ENCODE measurements around the gene RNF183. TPM values are rescaled to one million over a fixed set of nuclear protein-coding genes. Genes with fewer than 3 reads are reported as not detected.
"Not testable (repeated sequence)": the region's sequence is repeated elsewhere in the genome, so short reads cannot be mapped to it uniquely, and the experiment has no call there.

Gene RNF183
- total and polyA plus RNA-seq, 7 donors: 2.3 TPM; not detected in 6

GRCh38 chr9:113298924-113299770 lies 4.0 kb downstream of the RNF183 start:
- 85 to 90% methylated on average over 15 of the region's 15 CpGs for WGBS, 2 donors
- Histone ChIP-seq H3K4me3 (no peak overlapping the region), H3K9me3 (no peaks in the 10 kb centered on the region), H3K4me1 (no peaks in the 10 kb centered on the region), H3K27me3 (no peaks in the 10 kb centered on the region), H3K36me3 (peaks cover 0 to 1% (median 0%) of the 10 kb centered on the region in 4 donors), H3K27ac (no peak overlapping the region)
- no peak for TF ChIP-seq POLR2A (IDR thresholded peaks at IDR 0.05)
- no peak for TF ChIP-seq CTCF (IDR thresholded peaks at IDR 0.05)
- no peak for TF ChIP-seq EP300 (IDR thresholded peaks at IDR 0.05)
- no peak for TF ChIP-seq POLR2AphosphoS5 (IDR thresholded peaks at IDR 0.05)
- DNase-seq: no peak
- intact Hi-C loops (cut with DNase I): no loop called here

GRCh38 chr9:113298311-113298710 lies 4.9 kb downstream of the RNF183 start:
- Histone ChIP-seq H3K4me3 (no peak overlapping the region), H3K27me3 (no peaks in the 10 kb centered on the region), H3K36me3 (peaks cover 0 to 10% (median 0%) of the 10 kb centered on the region in 4 donors), H3K27ac (no peak overlapping the region), H3K4me1 (no peaks in the 10 kb centered on the region), H3K9me3 (no peaks in the 10 kb centered on the region)
- intact Hi-C loops (cut with DNase I): no loop called here
- 92 to 94% methylated on average over 8 of the region's 8 CpGs for WGBS, 2 donors
- no peak for TF ChIP-seq CTCF (IDR thresholded peaks at IDR 0.05)
- no peak for TF ChIP-seq POLR2A (IDR thresholded peaks at IDR 0.05)
- no peak for TF ChIP-seq EP300 (IDR thresholded peaks at IDR 0.05)
- TF ChIP-seq POLR2AphosphoS5 (IDR thresholded peaks at IDR 0.05): no peak
- no peak for DNase-seq

DNA sequence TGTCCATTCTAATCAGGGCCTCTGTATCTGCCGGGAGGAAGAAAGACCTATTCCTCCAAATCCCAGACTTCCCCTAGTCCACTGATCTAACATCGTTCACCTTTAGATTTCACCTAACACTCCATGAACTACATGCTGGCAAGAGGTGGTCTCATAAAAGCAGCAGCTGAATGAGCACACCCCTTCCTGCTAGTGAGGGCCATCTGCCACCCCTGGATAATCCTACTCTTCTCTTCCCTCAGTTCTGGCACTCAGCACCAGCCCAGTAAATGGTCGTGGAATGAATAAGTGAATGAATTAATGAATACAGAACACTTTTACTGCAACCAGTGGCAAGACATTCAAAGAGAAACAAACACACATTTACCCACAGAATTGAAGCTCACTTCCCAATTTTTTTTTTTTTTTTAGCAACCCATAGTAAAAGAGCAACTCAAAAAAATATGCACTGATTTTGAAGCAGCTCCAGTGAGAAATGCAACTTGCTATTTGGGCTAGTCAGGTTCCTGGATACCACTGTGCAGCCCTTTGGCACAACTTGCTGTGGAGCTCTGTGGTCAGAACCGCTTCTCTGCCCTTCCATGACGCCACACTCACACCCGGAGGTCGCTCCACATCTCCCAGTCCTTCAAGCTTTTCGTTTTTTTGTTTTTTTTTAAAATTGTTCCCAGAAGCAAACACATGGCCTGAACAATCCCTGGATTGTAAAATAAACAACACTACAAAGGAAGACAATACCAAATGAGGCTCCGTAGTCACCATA lies 6.2 kb downstream of the RNF183 start:
- 80% methylated on average over 9 of the region's 9 CpGs for WGBS, 2 donors
- Histone ChIP-seq H3K9me3 (no peaks in the 10 kb centered on the region), H3K4me3 (no peak overlapping the region), H3K27me3 (no peaks in the 10 kb centered on the region), H3K27ac (no peak overlapping the region), H3K36me3 (peaks cover 0 to 23% (median 3%) of the 10 kb centered on the region in 4 donors), H3K4me1 (no peaks in the 10 kb centered on the region)
- no peak for DNase-seq
- no peak for TF ChIP-seq EP300 (IDR thresholded peaks at IDR 0.05)
- no peak for TF ChIP-seq POLR2A (IDR thresholded peaks at IDR 0.05)
- TF ChIP-seq CTCF (IDR thresholded peaks at IDR 0.05): no peak
- TF ChIP-seq POLR2AphosphoS5 (IDR thresholded peaks at IDR 0.05): no peak
- intact Hi-C loops (cut with DNase I): no loop called here

DNA sequence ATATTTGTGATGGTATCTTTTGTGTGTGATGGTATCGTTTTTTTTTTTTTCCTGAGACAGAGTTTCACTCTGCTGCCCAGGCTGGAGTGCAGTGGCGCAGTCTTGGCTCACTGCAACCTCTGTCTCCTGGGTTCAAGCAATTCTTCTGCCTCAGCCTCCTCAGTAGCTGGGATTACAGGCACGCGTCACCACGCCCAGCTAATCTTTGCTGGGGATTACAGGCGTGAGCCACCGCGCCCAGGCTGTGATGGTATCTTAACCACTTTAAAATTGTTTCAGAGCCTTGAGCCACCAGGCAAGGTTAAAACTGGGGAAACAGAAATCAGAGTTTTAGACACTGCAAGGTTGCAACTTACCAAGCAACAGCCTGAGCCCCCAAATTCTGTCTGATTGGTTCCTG lies 6.9 kb downstream of the RNF183 start:
- intact Hi-C loops (cut with DNase I); H3K27ac ChIP-seq; H3K9me3 ChIP-seq; H3K4me1 ChIP-seq; H3K4me3 ChIP-seq; H3K27me3 ChIP-seq; DNase-seq: not testable (repeated sequence)
- 29 to 79% methylated on average over 8 of the region's 8 CpGs for WGBS, 2 donors
- peaks cover 0 to 30% (median 10%) of the 10 kb centered on the region in 4 donors for H3K36me3 ChIP-seq

- H3K27ac ChIP-seq: no peak overlapping the region
- 86 to 87% methylated on average over 7 of the region's 7 CpGs for WGBS, 2 donors
- H3K27me3 ChIP-seq: no peaks in the 10 kb centered on the region
- H3K4me3 ChIP-seq: no peak overlapping the region
- TF ChIP-seq CTCF (IDR thresholded peaks at IDR 0.05): no peak
- TF ChIP-seq EP300 (IDR thresholded peaks at IDR 0.05): no peak
- no peak for TF ChIP-seq POLR2AphosphoS5 (IDR thresholded peaks at IDR 0.05)
- no peak for TF ChIP-seq POLR2A (IDR thresholded peaks at IDR 0.05)
- H3K4me1 ChIP-seq: no peaks in the 10 kb centered on the region
- intact Hi-C loops (cut with DNase I): no loop called here
- peaks cover 10 to 59% (median 37%) of the 10 kb centered on the region in 4 donors for H3K36me3 ChIP-seq
- no peaks in the 10 kb centered on the region for H3K9me3 ChIP-seq
- no peak for DNase-seq
Observed at GRCh38 chr9:113293285-113293878, 9.8 kb downstream of the RNF183 start.
